GM12878 (cell line): ENCODE measurements around the gene SRSF12. TPM values are rescaled to one million over a fixed set of nuclear protein-coding genes. Genes with fewer than 3 reads are reported as not detected.

ENCODE experiments used
- ATAC-seq: fragments of 200-7000 bp; cut with Tn5 transposase; 3 replicates; pipeline ENCODE4 v1.9.1; 2020; ENCODE audit warnings: mild to moderate bottlenecking, moderate library complexity
- BruUV-seq: library from RNA; stranded (reverse); fragments of 400-500 nt; replicated peaks from 2 replicates; lab custom pipeline; 2021; lab: Mats Ljungman, UMichigan
- CTCF ChIA-PET: fragments of 300-600 bp; sonication (Branson Sonifier 250); formaldehyde crosslinking; extraction: SDS; loops from one replicate; lab custom pipeline; 2021; ENCODE audit warnings: inconsistent platforms; lab: Yijun Ruan, JAX
- POLR2A ChIA-PET: fragments of 350-600 bp; formaldehyde crosslinking; extraction: SDS; loops from one replicate; lab custom pipeline; 2021; ENCODE audit warnings: inconsistent platforms; lab: Charles Lee
- RAD21 ChIA-PET: fragments of 300-600 bp; sonication (Branson Sonifier 250); formaldehyde crosslinking; loops from one replicate; lab custom pipeline; 2023; ENCODE audit warnings: antibody characterized with exemption; ENCODE audit not compliant: unreplicated experiment; lab: Charles Lee
- SMC1A ChIA-PET: fragments of 300-600 bp; sonication (Branson Sonifier 250); formaldehyde crosslinking; loops from one replicate; lab custom pipeline; 2023; ENCODE audit not compliant: unreplicated experiment, uncharacterized antibody; lab: Charles Lee
- DNase-seq: peaks from one replicate; pipeline ENCODE4 v3.0.0-alpha.2; 2011; ENCODE audit warnings: low read depth, low spot score
- FAIRE-seq: peaks from 3 replicates; lab custom pipeline; 2011; peaks lifted over from hg19 to GRCh38; lab: Jason Lieb, UNC
- H2AFZ ChIP-seq: 2 replicates; pipeline ENCODE4 v1.6.0; 2011; ENCODE audit warnings: low read depth, low read length, control low read depth; ENCODE audit not compliant: control insufficient read depth
- H3K27ac ChIP-seq: 2 replicates; pipeline ENCODE4 v1.5.1; 2011; ENCODE audit warnings: control low read depth; ENCODE audit not compliant: control insufficient read depth, insufficient read depth
- H3K27me3 ChIP-seq, 2 experiments: replicated peaks in 1 of 2; 2 replicates each; pipeline versions ENCODE4 v1.6.0 to v1.6.1; 2011; ENCODE audit warnings: low read length in 1 of 2; ENCODE audit not compliant: control insufficient read depth in 2 of 2, insufficient read depth in 2 of 2
- H3K36me3 ChIP-seq, 2 experiments: 2 replicates each; pipeline ENCODE4 v1.5.1; 2011; ENCODE audit warnings: low read length in 1 of 2; ENCODE audit not compliant: control insufficient read depth in 2 of 2, insufficient read depth in 2 of 2
- H3K4me1 ChIP-seq: 2 replicates; pipeline ENCODE4 v1.6.1; 2011; ENCODE audit warnings: mild to moderate bottlenecking, low read length, moderate library complexity, mixed read lengths; ENCODE audit not compliant: control insufficient read depth, insufficient read depth
- H3K4me2 ChIP-seq: 2 replicates; pipeline ENCODE4 v1.6.0; 2011; ENCODE audit warnings: control low read depth; ENCODE audit not compliant: control insufficient read depth, insufficient read depth
- H3K4me3 ChIP-seq: fragments of 200-600 bp; sonication (generic); 2 replicates; pipeline ENCODE4 v1.5.1; 2016
- H3K79me2 ChIP-seq: 2 replicates; pipeline ENCODE4 v1.6.0; 2011; ENCODE audit warnings: low read length; ENCODE audit not compliant: control insufficient read depth, insufficient read depth
- H3K9ac ChIP-seq: 2 replicates; pipeline ENCODE4 v1.8.0; 2011; ENCODE audit warnings: low read length, control low read depth, mixed read lengths; ENCODE audit not compliant: control insufficient read depth, insufficient read depth
- H3K9me3 ChIP-seq: replicated peaks from 3 replicates; pipeline ENCODE4 v1.5.1; 2011; ENCODE audit warnings: mild to moderate bottlenecking, low read length; ENCODE audit not compliant: control insufficient read depth, insufficient read depth
- H4K20me1 ChIP-seq: 2 replicates; pipeline ENCODE4 v1.6.0; 2011; ENCODE audit not compliant: control insufficient read depth, insufficient read depth
- BMI1 ChIP-seq: fragments of 450-650 bp; IDR thresholded peaks from 2 replicates; pipeline ENCODE4 v1.6.1; 2016; ENCODE audit warnings: mild to moderate bottlenecking, moderate library complexity, borderline replicate concordance
- CEBPB ChIP-seq, 2 experiments: fragments of 150-350 bp in 1 of 2; IDR thresholded peaks; 2 replicates each; pipeline ENCODE4 v1.6.1; 2012 to 2014; ENCODE audit warnings: low read depth in 2 of 2, low read length in 2 of 2, borderline replicate concordance in 1 of 2, inconsistent platforms in 1 of 2
- DPF2 ChIP-seq: fragments of 450-650 bp; IDR thresholded peaks from 2 replicates; pipeline ENCODE4 v1.6.1; 2017; ENCODE audit warnings: mild to moderate bottlenecking
- NFIC ChIP-seq: IDR thresholded peaks from 2 replicates; pipeline ENCODE4 v1.6.1; 2012; ENCODE audit warnings: low read depth, mild to moderate bottlenecking, inconsistent platforms, low read length, moderate library complexity
- NRF1 ChIP-seq: conservative IDR thresholded peaks from 2 replicates; pipeline ENCODE4 v1.6.1; 2011; ENCODE audit warnings: mild to moderate bottlenecking, low read depth, low read length, improper control_type of control experiment
- SIX5 ChIP-seq: IDR thresholded peaks from 2 replicates; pipeline ENCODE4 v1.6.1; 2011; ENCODE audit warnings: mild to moderate bottlenecking, low read depth, low read length, moderate library complexity; ENCODE audit not compliant: severe bottlenecking
- ZBED1 ChIP-seq: IDR thresholded peaks from 2 replicates; pipeline ENCODE4 v1.6.1; 2016; ENCODE audit warnings: borderline replicate concordance
- ZNF207 ChIP-seq: fragments of 450-650 bp; IDR thresholded peaks from 2 replicates; pipeline ENCODE4 v1.6.1; 2014; ENCODE audit warnings: antibody characterized with exemption, mild to moderate bottlenecking, borderline replicate concordance
- WGBS: methylation state at CpG from one replicate; pipeline ENCODE4 v1.1.6; 2016; ENCODE audit warnings: low lambda C conversion rate; ENCODE audit not compliant: insufficient replicate concordance, insufficient coverage; ENCODE audit errors: missing lambda C conversion rate; 5-methylcytosine and 5-hydroxymethylcytosine counted together
- in situ Hi-C: fragments of 300-500 bp; cut with MboI; formaldehyde crosslinking; loops from 9 replicates; pipeline ENCODE4 v1.14.3; 2018; ENCODE audit warnings: mixed read lengths
- intact Hi-C: fragments of 100-400 bp; cut with micrococcal nuclease; formaldehyde crosslinking; loops from one replicate; pipeline ENCODE4 v1.14.2; 2022; ENCODE audit not compliant: unreplicated experiment
- polyA plus RNA-seq, 11 experiments: library from polyadenylated mRNA; depleted of rRNA in 4 of 11; unstranded in 6 of 11; stranded (reverse) in 5 of 11; fragments of >200 nt; fragmentation: Nextera tagmentation in 4 of 11; fragmentation: Illumina TruSeq in 1 of 11; extraction: Ambion mirVana in 4 of 11; extraction: Trizol in 1 of 11; gene quantifications; 1 replicate in 1 of 11; 2 replicates in 10 of 11; pipeline versions ENCODE4 v1.2.1 to v1.2.3, GENCODE V29; 2011 to 2016; ENCODE audit warnings: inconsistent platforms in 2 of 11, missing spikeins in 2 of 11, low read depth in 1 of 11
- total RNA-seq, 4 experiments: library from RNA; depleted of rRNA in 3 of 4; stranded (reverse); fragments of >200 nt in 3 of 4; fragmentation: Illumina TruSeq in 1 of 4; extraction: Trizol in 1 of 4; gene quantifications; 2 replicates each; pipeline versions ENCODE4 v1.2.1 to v1.2.3, GENCODE V29; 2013 to 2021
- TF ChIP-seq, protein P1 (sequence below): IDR thresholded peaks from 2 replicates; pipeline ENCODE4 v1.6.1; 2012; ENCODE audit warnings: mild to moderate bottlenecking, low read depth, low read length
- TF ChIP-seq, protein P2 (sequence below): fragments of 450-650 bp; IDR thresholded peaks from 2 replicates; pipeline ENCODE4 v1.6.1; 2017; ENCODE audit warnings: mild to moderate bottlenecking, low read depth, inconsistent platforms; ENCODE audit not compliant: poor library complexity, severe bottlenecking
- TF ChIP-seq, protein P3 (sequence below): IDR thresholded peaks from 2 replicates; pipeline ENCODE4 v1.6.1; 2012; ENCODE audit warnings: improper control_type of control experiment, low read depth, low read length; ENCODE audit not compliant: insufficient replicate concordance

SRSF12 gene
- total and polyA plus RNA-seq, 10 of the 15 experiments (the other 5 are each of a cell fraction or from before 2014, with no cell fraction given), result 0.03 to 0.23 TPM; not detected in 8

DNA sequence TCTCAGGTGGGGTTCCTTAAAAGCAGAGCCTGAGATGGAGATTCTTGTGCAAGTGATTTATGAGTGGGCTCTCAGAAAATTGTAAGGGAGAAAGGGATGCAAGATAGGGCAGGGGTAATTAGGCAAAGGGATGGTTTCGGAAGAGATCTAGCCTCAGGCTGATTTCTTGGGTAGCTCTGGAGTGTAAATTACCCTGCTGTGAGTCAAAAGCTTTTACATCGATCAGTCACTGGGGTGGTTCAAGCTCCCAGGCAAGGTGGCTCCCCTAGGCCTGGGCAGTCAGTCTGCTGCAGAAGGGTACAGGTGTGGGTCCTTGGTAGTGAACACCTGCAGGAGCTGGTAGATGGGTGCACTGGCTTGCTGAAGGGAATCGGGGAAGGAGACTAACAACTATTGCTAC is 16.9 kb upstream of the SRSF12 start:
- no TSS peak for BruUV-seq
- ChIA-PET POLR2A (no interaction called here), CTCF (interaction anchor here (0.6 to 1.9 kb wide), 5 partner anchors 10 to 233 kb away, joined by 3 to 5 read pairs (median 3); no protein-coding TSS in a partner anchor), RAD21 (interaction anchor here (1.2 kb wide), 1 partner anchor 8 kb away, joined by 4 read pairs; no protein-coding TSS in a partner anchor), SMC1A (interaction anchor here (0.9 to 1.4 kb wide), 4 partner anchors 10 to 207 kb away, joined by 3 read pairs; partner anchors contain the start of gene PM20D2)
- Histone ChIP-seq H3K4me1 (no peaks in the 10 kb centered on the region), H3K27ac (no peak overlapping the region), H3K9ac (no peak overlapping the region), H3K79me2 (no peaks in the 10 kb centered on the region), H4K20me1 (no peaks in the 10 kb centered on the region), H3K9me3 (no peaks in the 10 kb centered on the region), H2AFZ (no peak overlapping the region), H3K36me3 (no peaks in the 10 kb centered on the region), H3K27me3 (no peaks in the 10 kb centered on the region; a peak in 1 of 4 replicates), H3K4me3 (no peak overlapping the region), H3K4me2 (no peak overlapping the region)
- WGBS, result 68% methylated on average over 3 of the region's 3 CpGs
- FAIRE-seq (no peak), DNase-seq (no peak), ATAC-seq (no peak)
- intact Hi-C loops (no loop called here), in situ Hi-C loops (no loop called here)
- TF ChIP-seq, protein P1, sequence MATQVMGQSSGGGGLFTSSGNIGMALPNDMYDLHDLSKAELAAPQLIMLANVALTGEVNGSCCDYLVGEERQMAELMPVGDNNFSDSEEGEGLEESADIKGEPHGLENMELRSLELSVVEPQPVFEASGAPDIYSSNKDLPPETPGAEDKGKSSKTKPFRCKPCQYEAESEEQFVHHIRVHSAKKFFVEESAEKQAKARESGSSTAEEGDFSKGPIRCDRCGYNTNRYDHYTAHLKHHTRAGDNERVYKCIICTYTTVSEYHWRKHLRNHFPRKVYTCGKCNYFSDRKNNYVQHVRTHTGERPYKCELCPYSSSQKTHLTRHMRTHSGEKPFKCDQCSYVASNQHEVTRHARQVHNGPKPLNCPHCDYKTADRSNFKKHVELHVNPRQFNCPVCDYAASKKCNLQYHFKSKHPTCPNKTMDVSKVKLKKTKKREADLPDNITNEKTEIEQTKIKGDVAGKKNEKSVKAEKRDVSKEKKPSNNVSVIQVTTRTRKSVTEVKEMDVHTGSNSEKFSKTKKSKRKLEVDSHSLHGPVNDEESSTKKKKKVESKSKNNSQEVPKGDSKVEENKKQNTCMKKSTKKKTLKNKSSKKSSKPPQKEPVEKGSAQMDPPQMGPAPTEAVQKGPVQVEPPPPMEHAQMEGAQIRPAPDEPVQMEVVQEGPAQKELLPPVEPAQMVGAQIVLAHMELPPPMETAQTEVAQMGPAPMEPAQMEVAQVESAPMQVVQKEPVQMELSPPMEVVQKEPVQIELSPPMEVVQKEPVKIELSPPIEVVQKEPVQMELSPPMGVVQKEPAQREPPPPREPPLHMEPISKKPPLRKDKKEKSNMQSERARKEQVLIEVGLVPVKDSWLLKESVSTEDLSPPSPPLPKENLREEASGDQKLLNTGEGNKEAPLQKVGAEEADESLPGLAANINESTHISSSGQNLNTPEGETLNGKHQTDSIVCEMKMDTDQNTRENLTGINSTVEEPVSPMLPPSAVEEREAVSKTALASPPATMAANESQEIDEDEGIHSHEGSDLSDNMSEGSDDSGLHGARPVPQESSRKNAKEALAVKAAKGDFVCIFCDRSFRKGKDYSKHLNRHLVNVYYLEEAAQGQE, result no peak
- no peak for TF ChIP-seq NFIC
- TF ChIP-seq CEBPB (IDR thresholded peaks at IDR 0.05; ENCODE audit: borderline replicate concordance in 1 of 2, low read depth in 2 of 2, low read length in 2 of 2), result no peak
- TF ChIP-seq, protein P2, sequence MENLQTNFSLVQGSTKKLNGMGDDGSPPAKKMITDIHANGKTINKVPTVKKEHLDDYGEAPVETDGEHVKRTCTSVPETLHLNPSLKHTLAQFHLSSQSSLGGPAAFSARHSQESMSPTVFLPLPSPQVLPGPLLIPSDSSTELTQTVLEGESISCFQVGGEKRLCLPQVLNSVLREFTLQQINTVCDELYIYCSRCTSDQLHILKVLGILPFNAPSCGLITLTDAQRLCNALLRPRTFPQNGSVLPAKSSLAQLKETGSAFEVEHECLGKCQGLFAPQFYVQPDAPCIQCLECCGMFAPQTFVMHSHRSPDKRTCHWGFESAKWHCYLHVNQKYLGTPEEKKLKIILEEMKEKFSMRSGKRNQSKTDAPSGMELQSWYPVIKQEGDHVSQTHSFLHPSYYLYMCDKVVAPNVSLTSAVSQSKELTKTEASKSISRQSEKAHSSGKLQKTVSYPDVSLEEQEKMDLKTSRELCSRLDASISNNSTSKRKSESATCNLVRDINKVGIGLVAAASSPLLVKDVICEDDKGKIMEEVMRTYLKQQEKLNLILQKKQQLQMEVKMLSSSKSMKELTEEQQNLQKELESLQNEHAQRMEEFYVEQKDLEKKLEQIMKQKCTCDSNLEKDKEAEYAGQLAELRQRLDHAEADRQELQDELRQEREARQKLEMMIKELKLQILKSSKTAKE, result no peak
- no peak for TF ChIP-seq DPF2
- TF ChIP-seq SIX5, result no peak
- no peak for TF ChIP-seq BMI1
- TF ChIP-seq NRF1, result no peak
- TF ChIP-seq, protein P3, sequence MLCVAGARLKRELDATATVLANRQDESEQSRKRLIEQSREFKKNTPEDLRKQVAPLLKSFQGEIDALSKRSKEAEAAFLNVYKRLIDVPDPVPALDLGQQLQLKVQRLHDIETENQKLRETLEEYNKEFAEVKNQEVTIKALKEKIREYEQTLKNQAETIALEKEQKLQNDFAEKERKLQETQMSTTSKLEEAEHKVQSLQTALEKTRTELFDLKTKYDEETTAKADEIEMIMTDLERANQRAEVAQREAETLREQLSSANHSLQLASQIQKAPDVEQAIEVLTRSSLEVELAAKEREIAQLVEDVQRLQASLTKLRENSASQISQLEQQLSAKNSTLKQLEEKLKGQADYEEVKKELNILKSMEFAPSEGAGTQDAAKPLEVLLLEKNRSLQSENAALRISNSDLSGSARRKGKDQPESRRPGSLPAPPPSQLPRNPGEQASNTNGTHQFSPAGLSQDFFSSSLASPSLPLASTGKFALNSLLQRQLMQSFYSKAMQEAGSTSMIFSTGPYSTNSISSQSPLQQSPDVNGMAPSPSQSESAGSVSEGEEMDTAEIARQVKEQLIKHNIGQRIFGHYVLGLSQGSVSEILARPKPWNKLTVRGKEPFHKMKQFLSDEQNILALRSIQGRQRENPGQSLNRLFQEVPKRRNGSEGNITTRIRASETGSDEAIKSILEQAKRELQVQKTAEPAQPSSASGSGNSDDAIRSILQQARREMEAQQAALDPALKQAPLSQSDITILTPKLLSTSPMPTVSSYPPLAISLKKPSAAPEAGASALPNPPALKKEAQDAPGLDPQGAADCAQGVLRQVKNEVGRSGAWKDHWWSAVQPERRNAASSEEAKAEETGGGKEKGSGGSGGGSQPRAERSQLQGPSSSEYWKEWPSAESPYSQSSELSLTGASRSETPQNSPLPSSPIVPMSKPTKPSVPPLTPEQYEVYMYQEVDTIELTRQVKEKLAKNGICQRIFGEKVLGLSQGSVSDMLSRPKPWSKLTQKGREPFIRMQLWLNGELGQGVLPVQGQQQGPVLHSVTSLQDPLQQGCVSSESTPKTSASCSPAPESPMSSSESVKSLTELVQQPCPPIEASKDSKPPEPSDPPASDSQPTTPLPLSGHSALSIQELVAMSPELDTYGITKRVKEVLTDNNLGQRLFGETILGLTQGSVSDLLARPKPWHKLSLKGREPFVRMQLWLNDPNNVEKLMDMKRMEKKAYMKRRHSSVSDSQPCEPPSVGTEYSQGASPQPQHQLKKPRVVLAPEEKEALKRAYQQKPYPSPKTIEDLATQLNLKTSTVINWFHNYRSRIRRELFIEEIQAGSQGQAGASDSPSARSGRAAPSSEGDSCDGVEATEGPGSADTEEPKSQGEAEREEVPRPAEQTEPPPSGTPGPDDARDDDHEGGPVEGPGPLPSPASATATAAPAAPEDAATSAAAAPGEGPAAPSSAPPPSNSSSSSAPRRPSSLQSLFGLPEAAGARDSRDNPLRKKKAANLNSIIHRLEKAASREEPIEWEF, result no peak
- no peak for TF ChIP-seq ZNF207
- no peak for TF ChIP-seq ZBED1
